Measurements from ENCODE around the gene PUM1. TPM values are rescaled to one million over a fixed set of nuclear protein-coding genes. Genes with fewer than 3 reads are reported as not detected.
"Not testable (repeated sequence)": the region's sequence is repeated elsewhere in the genome, so short reads cannot be mapped to it uniquely, and the experiment has no call there.

The PUM1 gene
- total RNA-seq, 2 donors from 2014 or later: 70.4 to 97.9 TPM

- H3K4me3 ChIP-seq: no peak overlapping the region
- no peaks in the 10 kb centered on the region for H3K9me3 ChIP-seq
- ATAC-seq (ENCODE audit: insufficient number of reproducible peaks, low FRiP score, low read depth): no peak
- TF ChIP-seq, protein P1, sequence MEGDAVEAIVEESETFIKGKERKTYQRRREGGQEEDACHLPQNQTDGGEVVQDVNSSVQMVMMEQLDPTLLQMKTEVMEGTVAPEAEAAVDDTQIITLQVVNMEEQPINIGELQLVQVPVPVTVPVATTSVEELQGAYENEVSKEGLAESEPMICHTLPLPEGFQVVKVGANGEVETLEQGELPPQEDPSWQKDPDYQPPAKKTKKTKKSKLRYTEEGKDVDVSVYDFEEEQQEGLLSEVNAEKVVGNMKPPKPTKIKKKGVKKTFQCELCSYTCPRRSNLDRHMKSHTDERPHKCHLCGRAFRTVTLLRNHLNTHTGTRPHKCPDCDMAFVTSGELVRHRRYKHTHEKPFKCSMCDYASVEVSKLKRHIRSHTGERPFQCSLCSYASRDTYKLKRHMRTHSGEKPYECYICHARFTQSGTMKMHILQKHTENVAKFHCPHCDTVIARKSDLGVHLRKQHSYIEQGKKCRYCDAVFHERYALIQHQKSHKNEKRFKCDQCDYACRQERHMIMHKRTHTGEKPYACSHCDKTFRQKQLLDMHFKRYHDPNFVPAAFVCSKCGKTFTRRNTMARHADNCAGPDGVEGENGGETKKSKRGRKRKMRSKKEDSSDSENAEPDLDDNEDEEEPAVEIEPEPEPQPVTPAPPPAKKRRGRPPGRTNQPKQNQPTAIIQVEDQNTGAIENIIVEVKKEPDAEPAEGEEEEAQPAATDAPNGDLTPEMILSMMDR (IDR thresholded peaks at IDR 0.05): no peak
- no peaks in the 10 kb centered on the region for H3K27me3 ChIP-seq (replicated peaks; ENCODE audit: insufficient read depth)
- H3K36me3 ChIP-seq: peaks cover 45% of the 10 kb centered on the region
- no peak overlapping the region for H3K27ac ChIP-seq
- H3K4me1 ChIP-seq (ENCODE audit: control insufficient read depth in 1 of 2, low read depth in 2 of 2): no peaks in the 10 kb centered on the region
- no peak for DNase-seq (ENCODE audit: low spot score)
Observed at GRCh38 chr1:30947212-30947611, 118.3 kb downstream of the PUM1 start.

GRCh38 chr1:30942326-30942963 is 123.1 kb downstream of the PUM1 start:
- Histone ChIP-seq H3K27ac (no peak overlapping the region), H3K27me3 (replicated peaks; ENCODE audit: insufficient read depth) (no peaks in the 10 kb centered on the region), H3K9me3 (no peaks in the 10 kb centered on the region), H3K4me3 (no peak overlapping the region), H3K4me1 (ENCODE audit: control insufficient read depth in 1 of 2, low read depth in 2 of 2) (no peaks in the 10 kb centered on the region), H3K36me3 (peaks cover 42% of the 10 kb centered on the region)
- no peak for DNase-seq (ENCODE audit: low spot score)
- no peak for ATAC-seq (ENCODE audit: insufficient number of reproducible peaks, low FRiP score, low read depth)
- TF ChIP-seq, protein P1 (IDR thresholded peaks at IDR 0.05): no peak

DNA sequence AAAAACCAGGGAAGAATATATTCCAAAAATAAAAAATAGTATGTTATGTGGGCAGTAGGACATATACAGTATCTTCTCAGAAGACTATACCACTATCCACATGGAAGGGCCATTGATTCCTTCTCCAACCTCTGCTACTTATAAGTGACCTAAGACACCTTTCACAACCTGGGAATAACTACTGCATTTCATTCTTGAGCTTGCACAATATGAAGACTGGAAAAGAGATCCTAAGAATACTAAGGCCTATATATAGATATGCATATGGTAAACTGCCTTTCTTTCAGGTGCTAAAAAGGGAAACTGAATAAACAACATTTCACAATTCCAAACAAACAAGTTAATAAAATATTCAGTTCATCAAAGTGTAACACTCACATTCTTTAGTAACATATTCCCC is 125.0 kb downstream of the PUM1 start:
- TF ChIP-seq, protein P1 (IDR thresholded peaks at IDR 0.05): no peak
- no peak for DNase-seq (ENCODE audit: low spot score)
- no peak for ATAC-seq (ENCODE audit: insufficient number of reproducible peaks, low FRiP score, low read depth)
- Histone ChIP-seq H3K27ac (no peak overlapping the region), H3K36me3 (peaks cover 50% of the 10 kb centered on the region), H3K4me3 (no peak overlapping the region), H3K9me3 (no peaks in the 10 kb centered on the region), H3K27me3 (replicated peaks; ENCODE audit: insufficient read depth) (no peaks in the 10 kb centered on the region), H3K4me1 (ENCODE audit: control insufficient read depth in 1 of 2, low read depth in 2 of 2) (no peaks in the 10 kb centered on the region)

DNA sequence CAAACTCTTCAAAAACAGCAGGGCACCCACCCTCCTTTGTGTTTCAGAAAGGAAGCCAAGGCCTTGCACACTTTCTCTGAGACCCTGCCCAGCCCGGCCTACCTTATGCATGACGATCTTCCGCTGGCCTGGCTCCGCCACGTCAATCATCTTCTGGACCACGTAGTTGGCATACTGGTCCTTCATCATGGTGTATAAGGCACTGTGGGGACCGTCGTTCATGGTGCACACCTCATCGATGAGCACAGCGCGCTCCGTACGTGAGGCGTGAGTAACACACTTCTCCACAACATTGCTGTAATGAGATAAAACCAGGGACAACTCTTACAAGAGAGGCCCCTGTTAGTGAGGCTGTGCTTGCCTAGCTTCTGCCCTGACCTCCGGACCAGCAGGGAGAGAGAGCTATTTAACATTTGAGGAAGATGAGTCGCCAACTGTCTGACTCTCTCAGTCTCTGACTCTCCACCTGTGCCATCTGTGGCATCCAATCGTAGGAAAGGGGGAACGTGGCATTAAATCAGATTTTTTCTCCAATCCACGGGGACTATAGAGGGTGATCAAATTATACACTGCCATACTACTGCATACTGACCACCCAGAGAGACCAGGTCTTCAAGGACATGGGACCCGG is 128.9 kb downstream of the PUM1 start:
- ATAC-seq (ENCODE audit: insufficient number of reproducible peaks, low FRiP score, low read depth): no peak

DNA sequence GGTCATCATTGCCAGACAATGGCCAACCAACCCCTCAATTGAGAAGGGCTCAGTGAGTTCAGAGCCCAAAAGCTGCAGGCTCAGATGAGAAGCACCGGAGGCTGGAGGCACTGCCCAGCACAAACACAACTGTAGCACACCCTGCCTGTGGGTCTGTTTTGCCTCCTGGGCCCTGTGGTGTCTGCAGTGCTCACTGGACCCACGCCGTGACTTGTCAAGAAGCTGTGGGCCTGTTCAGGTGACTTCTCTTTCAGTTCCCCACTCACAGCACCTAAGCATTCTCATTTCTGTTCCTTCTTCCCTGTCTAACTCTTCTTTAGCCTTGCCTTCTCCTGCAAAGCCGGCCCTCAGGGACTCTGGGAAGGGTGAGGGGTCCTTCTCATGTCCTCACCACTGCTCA is 129.8 kb downstream of the PUM1 start:
- H3K9me3 ChIP-seq; H3K4me3 ChIP-seq; H3K27me3 ChIP-seq (replicated peaks; ENCODE audit: insufficient read depth); ATAC-seq (ENCODE audit: insufficient number of reproducible peaks, low FRiP score, low read depth); H3K27ac ChIP-seq; DNase-seq (ENCODE audit: low spot score); H3K4me1 ChIP-seq (ENCODE audit: control insufficient read depth in 1 of 2, low read depth in 2 of 2): not testable (repeated sequence)
- H3K36me3 ChIP-seq: peaks cover 38% of the 10 kb centered on the region

More for the DNA sequence above, 128.9 kb downstream of the PUM1 start:
- Histone ChIP-seq H3K4me1 (ENCODE audit: control insufficient read depth in 1 of 2, low read depth in 2 of 2) (no peaks in the 10 kb centered on the region), H3K9me3 (no peaks in the 10 kb centered on the region), H3K27me3 (replicated peaks; ENCODE audit: insufficient read depth) (no peaks in the 10 kb centered on the region), H3K4me3 (no peak overlapping the region), H3K36me3 (peaks cover 47% of the 10 kb centered on the region), H3K27ac (no peak overlapping the region)
- DNase-seq (ENCODE audit: low spot score): no peak
- TF ChIP-seq, protein P1 (IDR thresholded peaks at IDR 0.05): no peak
